Hypothalamus (tissue), 51 donors: ENCODE measurements around the gene SLC13A2.
"Not testable (repeated sequence)": the region's sequence is repeated elsewhere in the genome, so short reads cannot be mapped to it uniquely, and the experiment has no call there.

Source experiments
- DNase-seq, 51 donors: peaks; one replicate each; lab custom pipeline; 2025; lab: John Stamatoyannopoulos, UW

Gene SLC13A2

DNA sequence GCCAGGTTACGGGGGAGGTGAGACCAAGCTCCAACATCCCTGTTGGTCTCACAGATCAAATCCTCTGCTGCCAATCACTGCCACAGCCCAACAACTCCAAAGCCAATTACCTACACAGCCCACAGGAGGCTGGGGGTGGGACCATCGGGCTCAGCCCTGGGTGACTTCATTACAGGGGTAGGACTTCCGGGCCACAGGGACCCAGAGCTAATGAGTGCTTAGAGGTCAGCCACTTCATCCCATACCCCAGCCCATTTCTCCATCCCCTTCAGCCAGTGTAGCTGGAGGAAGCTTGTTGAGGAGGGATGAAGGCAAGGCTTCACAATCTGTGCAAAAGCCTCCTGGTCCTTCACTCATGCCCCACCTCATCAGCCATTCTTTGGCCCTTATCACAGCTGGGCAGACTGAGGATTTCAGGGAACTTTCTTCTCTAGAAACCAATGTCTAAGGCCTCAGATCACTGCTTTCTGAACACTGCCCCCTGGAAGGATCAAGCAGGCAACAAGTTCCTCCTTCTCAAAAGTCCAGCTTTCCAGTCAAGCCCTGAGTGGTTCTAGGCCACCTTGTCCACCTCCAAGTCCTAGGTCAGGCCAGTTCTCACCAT lies 38.5 kb downstream of the SLC13A2 start:
- no peak for DNase-seq

DNA sequence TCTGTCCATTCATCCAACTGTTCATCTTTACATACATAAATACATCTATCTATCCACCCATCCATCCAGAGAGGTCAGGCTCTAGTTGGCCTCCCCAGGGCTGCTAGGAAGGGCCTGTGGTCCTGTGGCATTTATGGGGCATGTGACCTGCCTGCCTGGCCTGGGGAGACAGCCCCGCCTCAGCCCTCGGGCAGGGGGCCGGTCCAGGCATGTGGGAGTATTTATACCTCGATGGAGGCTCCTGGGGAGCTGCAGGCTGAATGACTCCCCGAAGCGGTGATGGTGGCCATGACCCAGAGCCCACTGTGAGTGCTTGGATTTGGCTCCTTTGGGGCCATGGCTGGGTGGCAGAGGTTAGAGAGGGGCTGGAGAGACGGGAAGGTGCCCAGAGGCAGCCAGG lies 40.0 kb downstream of the SLC13A2 start:
- DNase-seq = no peak

DNA sequence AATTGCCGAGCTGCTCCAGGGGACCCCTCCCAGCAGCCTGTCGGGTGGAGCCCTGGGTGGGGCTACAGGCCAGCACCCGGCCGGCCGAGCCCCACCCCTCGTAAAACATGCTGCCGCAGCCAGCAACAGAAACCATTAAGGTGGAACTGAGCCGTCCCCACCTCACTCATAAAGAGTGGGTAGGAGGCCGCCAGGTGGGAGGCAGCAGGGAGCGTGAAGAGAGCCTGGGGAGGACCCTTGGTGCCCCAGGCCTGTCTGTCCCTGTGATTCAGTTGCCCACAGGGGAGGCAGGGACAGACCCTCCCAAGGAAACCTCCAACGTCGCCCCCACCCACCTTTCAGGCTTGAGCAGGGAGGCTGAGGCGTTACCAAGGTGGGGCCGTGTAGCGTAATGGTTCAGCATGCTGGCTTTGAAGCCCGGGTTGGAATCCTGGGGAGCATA lies 41.1 kb downstream of the SLC13A2 start:
- no peak for DNase-seq

DNA sequence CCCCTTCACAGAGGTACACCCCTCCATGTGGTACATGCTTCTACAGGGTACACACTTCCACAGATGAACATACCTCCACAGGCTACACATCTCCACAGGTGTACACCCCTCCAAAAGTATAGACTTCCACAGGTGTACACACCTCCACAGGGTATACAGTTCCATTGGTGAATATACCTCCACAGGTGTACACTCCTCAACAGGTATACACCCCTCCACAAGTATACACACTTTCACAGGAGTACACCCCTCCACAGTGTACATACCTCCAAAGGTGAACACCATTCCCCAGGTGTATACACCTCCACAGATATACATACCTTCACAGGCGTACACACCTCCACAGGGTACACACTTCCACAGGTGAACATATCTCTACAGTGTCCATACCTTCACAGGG lies 42.1 kb downstream of the SLC13A2 start:
- DNase-seq = no peak

DNA sequence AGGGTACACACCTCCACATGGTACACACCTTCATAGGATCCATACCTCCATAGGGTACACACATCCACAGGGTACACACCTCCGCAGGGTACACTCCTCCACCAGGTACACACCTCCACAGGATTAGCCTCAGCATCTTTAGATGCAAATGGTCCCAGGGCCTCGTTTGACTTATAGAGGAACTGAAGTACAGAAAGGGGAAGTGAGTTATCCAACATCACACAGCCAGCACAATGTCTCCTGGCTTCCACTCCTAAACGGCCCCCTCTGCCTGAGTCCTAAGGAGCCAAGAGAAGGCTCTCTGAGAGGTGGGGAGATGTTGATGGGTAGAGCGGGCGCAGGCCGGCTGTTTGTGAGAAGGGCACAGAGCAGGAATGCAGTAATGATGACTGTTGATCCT lies 44.7 kb downstream of the SLC13A2 start:
- no peak for DNase-seq

DNA sequence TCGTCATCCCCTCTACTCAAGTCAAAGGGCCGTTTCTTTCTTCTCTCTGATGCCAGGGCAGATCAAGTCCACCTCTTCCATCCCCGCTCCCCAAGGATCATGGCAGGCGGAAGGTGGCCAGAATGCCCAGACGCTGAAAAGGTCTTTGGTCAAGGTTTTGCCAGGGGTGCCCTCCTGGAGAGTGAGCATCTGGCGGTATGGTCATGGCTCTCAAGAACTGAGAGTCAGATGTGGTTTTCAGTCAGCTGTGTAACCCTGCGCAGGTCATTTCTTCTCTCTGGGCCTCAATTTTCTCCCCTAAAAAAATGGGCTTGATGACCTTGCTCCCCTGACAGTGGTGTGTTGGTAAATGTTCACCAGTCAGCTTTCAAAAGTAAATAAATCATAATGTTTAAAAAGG lies 45.1 kb downstream of the SLC13A2 start:
- DNase-seq = no peak

DNA sequence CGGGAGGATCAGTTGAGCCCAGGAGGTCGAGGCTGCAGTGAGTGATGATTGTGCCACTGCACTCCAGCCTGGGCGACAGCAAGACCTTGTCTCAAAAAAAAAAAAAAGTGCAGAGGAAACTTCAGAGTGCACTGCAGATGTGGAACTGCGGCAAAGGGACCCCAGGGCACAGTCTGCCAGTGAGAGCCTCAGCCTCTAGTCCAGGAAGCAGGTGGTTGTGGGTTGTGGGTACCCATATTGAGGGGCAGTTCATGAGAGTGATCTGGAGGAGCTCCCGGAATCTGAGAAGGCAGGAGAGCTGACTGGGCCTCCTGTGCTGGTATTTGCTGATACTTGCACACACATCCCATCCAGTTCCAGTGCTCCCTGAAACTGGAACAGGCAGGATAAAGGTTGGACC lies 45.8 kb downstream of the SLC13A2 start:
- no peak for DNase-seq

DNA sequence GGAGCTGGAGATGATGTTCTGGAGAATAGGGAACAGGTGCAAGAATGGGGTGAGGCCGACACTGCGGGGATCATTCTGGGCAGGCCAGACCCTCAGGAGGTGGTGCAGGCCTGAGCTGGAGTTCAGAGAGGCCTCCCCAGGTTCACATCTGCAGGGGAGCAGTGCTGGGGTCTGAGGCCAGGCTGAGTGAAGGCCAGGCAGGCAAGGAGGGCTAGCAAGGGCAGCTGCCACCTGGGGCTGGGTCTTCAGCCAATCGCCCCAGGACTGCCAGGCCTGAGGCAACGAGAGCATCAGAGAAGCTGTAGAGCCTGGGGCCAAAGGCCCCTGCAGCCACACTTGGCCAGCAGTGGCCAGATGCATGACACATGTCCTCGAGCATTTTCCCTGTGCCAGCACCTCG lies 47.2 kb downstream of the SLC13A2 start:
- no peak for DNase-seq

DNA sequence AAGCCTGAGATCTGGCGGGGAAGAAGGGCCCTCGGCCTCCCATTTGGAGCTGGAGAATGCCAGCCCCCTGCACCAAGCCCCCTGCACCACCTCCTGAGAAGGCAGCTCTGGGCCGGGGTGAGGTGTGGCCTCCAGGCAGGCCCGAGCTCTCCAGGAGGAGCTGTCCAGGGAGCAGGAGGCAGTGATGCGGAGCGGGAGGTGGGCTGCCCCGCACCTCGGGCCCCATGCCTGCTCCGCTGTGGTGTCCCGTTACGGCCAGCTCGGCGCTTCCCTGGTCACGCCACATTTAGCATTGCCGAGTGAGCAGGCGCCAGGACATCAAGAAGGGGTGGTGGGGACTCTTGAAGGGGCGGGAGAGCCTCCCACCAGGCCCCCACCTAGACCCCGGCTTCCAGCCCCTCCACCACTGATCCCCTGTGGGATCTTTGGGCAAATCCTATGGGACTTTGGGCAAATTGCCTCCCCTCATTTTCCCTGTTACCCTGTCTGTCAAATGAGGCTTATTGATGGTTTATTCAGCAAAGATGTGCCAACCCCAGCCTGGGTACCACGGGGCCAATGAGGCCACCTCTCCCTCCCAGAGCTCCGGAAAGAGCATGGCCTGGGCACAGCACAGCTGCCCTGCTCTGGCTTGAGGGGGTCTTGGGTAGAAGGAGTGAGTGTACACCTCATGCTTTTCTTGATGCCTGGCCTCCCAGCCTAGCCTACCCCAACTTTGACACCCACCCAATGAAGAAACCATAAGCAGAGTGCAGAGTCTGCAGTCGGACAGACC lies 48.1 kb downstream of the SLC13A2 start:
- no peak for DNase-seq

DNA sequence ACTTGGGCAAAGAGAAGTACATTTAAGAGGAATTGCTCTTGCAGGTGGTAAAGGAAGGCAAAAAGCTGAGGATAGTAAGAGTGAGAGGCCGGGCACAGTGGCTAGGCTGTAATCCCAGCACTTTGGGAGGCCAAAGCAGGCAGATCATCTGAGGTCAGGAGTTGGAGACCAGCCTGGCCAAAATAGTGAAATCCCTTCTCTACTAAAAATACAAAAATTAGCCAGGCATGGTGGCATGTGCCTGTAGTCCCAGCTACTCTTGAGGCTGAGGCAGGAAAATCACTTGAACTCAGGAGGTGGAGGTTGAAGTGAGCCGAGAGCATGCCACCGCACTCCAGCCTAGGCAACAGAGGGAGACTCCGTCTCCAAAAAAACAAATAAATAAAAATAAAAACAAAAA lies 48.8 kb downstream of the SLC13A2 start:
- DNase-seq = not testable (repeated sequence)

DNA sequence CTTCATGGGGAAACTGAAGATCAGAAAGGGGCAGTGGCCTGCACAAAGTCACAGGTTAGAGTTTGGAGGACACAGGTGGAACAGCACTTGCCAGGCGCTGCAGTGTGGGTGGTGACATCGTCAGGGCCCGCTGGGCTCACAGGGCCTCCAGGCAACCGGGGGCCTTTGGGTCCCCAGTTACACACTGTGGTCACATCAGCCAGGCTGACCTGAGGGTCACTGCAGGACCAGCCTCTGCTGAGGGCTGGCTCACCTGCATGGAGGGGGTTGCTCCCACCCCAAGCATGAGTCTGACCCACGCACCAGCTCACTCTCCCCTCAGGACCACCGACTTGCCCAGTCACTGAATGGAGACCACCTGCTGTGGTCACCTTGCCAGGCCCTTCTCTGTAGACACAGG lies 49.7 kb downstream of the SLC13A2 start:
- DNase-seq = no peak

DNA sequence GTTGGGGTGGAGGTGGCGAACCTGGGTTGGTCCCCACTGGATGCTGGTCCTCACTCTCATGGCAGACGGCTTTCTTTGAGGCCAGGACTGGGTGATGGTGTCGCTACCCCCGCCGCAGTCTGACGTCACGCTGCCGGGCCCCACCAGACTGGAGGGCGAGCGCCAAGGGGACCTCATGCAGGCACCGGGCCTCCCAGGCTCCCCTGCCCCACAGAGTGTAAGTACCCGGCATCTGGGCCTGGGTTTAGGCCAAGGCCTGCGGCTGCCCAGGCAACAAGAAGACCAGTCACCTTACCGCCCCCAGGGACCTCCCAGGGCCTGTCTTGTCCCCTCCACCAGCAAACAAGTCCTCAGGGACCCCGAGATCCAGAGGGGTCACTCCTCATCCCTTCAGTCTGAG lies 50.4 kb downstream of the SLC13A2 start:
- DNase-seq = no peak

DNA sequence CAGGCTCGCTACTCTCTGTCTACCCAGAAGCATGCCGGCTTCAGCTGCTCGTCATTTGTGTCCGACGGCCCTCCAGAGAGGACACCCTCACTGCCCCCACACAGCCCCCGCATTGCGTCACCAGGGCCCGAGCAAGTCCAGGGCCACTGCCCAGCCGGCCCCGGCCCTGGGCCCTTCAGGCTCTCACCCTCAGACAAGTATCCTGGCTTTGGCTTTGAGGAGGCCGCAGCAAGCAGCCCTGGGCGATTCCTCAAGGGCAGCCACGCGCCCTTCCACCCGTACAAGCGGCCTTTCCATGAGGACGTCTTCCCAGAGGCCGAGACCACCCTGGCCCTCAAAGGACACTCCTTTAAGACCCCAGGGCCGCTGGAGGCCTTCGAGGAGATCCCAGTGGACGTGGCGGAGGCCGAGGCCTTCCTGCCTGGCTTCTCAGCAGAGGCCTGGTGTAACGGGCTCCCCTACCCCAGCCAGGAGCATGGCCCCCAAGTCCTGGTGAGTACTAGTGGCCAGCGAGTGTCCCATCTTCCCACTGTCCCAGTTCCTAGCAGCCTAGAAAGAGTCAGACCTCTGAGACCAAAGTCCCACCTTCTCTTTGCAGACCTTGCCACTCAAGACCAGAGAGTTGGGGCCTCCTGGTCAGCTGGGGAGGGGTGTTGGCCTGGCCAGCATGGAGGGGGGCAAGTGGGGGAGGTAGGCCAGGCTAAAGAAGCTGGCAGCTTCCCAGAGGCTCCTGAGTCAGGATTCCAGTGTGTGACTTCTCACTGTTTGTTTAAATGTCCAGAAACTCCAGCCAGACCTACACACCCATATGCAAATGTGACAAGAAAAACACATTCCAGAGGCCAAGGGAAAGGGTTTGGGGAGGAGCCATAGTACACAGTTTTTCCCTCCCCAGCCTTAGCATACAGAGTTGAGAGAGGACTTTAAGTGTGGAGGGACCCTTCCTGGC lies 51.3 kb downstream of the SLC13A2 start:
- no peak for DNase-seq

DNA sequence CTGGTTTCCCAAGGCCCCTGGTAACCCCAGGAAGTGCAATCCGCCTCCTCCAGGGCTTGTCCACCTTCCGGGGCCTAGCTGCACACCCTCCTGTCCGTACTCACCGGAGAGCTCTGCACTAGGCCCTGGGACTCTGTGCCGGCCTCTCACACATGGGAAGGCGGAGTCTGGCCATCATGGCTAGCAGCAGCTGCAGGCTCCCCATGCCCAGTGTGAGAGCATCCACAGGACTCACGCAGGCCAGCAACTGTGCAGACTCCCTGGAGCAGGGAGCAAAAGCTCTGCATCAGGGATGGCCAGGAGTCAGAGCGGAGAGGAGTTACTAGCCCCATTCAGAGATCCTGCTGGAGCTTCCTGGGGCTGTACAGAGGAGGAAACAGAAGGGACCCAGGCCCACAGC lies 52.9 kb downstream of the SLC13A2 start:
- DNase-seq = no peak

DNA sequence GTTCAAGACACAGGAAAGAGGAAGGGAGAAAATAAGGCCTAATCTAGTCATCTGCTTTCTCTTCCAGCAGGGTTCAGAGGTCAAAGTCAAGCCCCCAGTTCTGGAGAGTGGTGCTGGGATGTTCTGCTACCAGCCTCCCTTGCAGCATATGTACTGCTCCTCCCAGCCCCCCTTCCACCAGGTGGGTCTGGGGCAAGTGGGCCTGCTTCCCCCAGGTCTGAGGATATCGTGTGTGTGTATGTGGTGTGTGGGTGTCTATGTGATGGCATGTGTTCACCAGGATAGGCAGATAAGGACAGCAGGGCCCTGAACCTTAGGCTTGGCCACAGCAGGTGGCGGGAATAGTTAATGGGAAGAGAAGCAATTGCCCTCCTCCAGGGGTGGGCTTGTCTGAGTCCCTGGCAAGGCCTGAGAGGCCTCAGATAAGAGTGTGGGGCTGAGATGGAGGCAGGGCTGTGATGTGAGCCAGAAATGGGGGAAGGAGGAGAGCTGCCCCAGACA lies 53.8 kb downstream of the SLC13A2 start:
- no peak for DNase-seq

DNA sequence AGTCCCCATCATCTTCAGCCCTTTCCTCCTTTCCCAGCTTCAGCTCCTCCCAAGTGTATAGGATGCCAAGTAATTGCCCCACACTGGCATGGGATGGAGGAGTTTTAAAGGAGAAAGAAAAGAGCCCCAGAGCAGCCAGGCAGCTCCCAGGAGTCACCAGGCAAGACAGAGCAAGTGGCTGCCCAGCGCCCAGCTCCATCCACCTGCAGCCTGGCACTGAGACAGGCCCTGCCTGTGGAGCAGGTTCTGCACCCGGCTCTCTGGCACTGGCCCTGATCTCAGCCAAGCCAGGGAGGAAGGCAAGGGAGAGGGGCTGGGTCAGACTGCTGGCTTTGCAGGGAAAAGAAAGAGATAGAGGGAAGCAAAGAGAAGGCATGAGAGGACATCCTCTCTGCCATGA lies 54.4 kb downstream of the SLC13A2 start:
- no peak for DNase-seq

DNA sequence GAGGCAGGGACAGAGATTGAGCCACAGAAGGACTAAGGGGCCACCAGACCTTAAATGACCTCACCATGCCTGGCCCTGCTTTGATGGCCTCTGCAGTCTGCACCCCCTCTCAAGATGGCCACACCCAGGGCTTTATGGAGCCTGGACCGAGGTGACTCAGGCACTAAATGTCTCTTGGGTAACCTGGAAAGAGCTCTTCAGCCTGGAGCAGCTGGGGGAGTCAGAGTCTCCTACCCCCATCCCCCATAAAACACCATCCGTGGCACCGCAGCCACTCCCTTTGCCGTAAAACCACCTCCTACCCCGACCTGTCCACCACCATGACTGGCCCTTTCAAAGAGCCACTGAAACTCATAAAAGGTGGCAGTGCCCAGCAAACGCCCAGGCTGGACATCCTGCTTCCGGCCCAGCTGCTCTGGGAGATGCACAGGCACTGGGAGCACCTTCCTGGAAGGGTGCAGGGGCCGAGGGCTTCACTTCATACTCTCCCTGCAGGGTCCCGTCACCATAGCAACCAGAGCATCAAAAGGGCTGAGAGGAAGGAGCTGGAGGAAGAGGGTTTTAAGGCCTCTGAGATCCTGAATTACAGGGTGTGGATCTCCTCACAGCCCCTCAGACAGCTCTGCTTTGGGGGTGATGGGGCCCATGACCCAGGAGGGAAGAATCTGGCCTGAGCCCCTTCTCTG lies 55.0 kb downstream of the SLC13A2 start:
- no peak for DNase-seq

DNA sequence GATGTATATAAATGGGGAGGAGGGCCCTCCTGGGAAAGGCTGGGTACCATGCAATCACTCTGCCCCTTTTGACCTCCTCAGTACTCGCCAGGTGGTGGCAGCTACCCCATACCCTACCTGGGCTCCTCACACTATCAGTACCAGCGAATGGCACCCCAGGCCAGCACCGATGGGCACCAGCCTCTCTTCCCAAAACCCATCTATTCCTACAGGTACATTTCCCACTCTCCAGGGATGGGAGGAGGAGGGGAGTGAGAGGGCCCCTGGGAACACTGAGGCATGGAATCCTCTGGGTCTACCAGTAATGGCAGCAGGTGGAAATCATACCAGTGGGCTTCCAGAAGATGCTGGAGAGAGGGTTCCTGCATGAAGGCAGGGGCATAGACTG lies 55.6 kb downstream of the SLC13A2 start:
- DNase-seq = no peak

DNA sequence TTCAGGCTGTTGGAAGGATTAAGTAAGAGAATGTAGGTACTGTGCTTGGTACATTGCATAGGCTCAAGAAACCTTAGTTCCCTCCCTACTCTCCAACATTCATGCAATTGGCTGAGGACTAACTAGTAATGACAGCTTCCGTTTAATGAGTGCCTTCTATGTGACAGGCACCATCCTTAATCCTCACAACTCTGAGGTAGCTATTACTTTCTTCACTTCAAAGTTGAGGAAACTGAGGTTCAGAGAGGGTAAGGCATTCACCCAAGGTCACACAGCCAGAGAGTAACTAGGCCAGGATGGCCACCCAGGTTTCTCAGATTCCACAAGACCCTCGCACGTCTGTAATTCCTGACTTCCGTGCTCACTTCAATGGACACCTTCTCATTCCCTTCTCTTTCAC lies 56.8 kb downstream of the SLC13A2 start:
- no peak for DNase-seq

DNA sequence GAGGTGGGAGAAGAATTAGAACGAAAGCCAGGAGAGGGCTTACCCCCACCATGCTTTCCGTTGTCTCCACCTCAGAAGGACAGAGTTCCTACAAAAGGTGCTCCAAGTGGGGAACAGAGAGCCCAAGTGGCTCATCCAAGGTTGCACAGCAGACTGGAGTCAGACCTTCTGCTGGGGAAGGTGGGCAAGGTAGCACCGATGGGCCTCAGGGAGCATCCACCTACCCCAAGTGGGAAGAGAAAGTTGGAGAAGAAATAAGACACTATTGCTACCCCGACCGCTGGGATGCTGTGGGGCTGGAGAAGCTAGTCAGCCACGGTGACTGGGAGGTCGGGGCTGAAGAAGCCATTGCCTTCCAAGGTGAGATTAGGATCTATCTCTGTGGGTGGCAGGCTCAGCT lies 57.5 kb downstream of the SLC13A2 start:
- no peak for DNase-seq
